ENCODE measurements around the gene RUNX2. TPM values are rescaled to one million over a fixed set of nuclear protein-coding genes. Genes with fewer than 3 reads are reported as not detected.

RUNX2 gene
- total and polyA plus RNA-seq, 2 of the 8 experiments (the other 6 are each of a cell fraction or from before 2014, with no cell fraction given): 0.26 to 1.2 TPM

DNA sequence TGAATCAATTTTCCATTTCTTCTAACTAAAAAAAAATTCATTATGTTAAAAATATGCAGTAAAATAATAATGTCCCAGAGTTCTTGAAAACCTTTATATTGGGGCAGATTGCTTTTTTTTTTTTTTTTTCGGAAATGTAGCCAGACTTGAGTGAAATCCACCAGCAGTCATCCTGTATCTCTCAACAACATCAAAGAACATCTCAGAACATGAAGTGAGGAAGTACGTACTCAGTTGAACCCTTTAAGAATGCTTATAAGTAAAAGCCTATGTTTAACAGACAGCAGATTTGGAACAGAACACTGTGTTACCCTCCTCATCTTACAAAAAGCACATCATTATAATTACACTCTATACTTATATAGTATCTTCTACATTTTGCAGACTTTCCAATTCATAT is 100.6 kb downstream of the RUNX2 start (continued):
- TF ChIP-seq, protein P1, sequence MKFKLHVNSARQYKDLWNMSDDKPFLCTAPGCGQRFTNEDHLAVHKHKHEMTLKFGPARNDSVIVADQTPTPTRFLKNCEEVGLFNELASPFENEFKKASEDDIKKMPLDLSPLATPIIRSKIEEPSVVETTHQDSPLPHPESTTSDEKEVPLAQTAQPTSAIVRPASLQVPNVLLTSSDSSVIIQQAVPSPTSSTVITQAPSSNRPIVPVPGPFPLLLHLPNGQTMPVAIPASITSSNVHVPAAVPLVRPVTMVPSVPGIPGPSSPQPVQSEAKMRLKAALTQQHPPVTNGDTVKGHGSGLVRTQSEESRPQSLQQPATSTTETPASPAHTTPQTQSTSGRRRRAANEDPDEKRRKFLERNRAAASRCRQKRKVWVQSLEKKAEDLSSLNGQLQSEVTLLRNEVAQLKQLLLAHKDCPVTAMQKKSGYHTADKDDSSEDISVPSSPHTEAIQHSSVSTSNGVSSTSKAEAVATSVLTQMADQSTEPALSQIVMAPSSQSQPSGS (IDR thresholded peaks at IDR 0.05; ENCODE audit: low read length): no peak
- no peak for TF ChIP-seq CHD1 (IDR thresholded peaks at IDR 0.05; ENCODE audit: low read depth, low read length)
- no peak for TF ChIP-seq POLR2AphosphoS5 (IDR thresholded peaks at IDR 0.05; ENCODE audit: low read depth, low read length)
- no peak for TF ChIP-seq HDAC6 (IDR thresholded peaks at IDR 0.05; ENCODE audit: low read depth, low read length)
- TF ChIP-seq TAF1 (IDR thresholded peaks at IDR 0.05; ENCODE audit: low read depth, low read length): no peak

Data from H1 (cell line).